Upper lobe of left lung (tissue), 6 donors: ENCODE data around the gene NKAIN2. TPM values are rescaled to one million over a fixed set of nuclear protein-coding genes. Genes with fewer than 3 reads are reported as not detected.

Experiments used
- ATAC-seq, 2 donors: fragments of 200-7000 bp; cut with Tn5 transposase; one replicate each; pipeline ENCODE4 v1.9.1; 2022; ENCODE audit warnings: mild to moderate bottlenecking in 2 of 2, moderate library complexity in 2 of 2; ENCODE audit not compliant: low FRiP score in 2 of 2
- DNase-seq, 2 donors: peaks; one replicate each; pipeline ENCODE4 v3.0.0-alpha.2; 2019 to 2020
- H3K27ac ChIP-seq, 4 donors: fragments of 200-600 bp; sonication (generic); one replicate each; pipeline ENCODE4 v1.5.1; 2016 to 2019
- H3K27me3 ChIP-seq, 4 donors: fragments of 200-600 bp; sonication (generic); one replicate each; pipeline ENCODE4 v1.5.1; 2017 to 2019
- H3K36me3 ChIP-seq, 4 donors: fragments of 200-600 bp; sonication (generic); one replicate each; pipeline ENCODE4 v1.5.1; 2016 to 2019
- H3K4me1 ChIP-seq, 4 donors: fragments of 200-600 bp; sonication (generic); one replicate each; pipeline ENCODE4 v1.5.1; 2018 to 2019
- H3K4me3 ChIP-seq, 4 donors: fragments of 200-600 bp; sonication (generic); one replicate each; pipeline ENCODE4 v1.5.1; 2017 to 2019; ENCODE audit warnings: mild to moderate bottlenecking in 2 of 4, moderate library complexity in 1 of 4
- H3K9me3 ChIP-seq, 4 donors: fragments of 200-600 bp; sonication (generic); one replicate each; pipeline ENCODE4 v1.5.1; 2018 to 2019
- EP300 ChIP-seq, 4 donors: sonication (generic); formaldehyde crosslinking; IDR thresholded peaks; one replicate each; pipeline ENCODE4 v1.5.1; 2017; ENCODE audit warnings: antibody characterized with exemption in 4 of 4, control low read depth in 2 of 4
- POLR2A ChIP-seq, 4 donors: fragments of 450-650 bp; IDR thresholded peaks; one replicate each; pipeline ENCODE4 v1.5.1; 2016 to 2017; ENCODE audit warnings: antibody characterized with exemption in 4 of 4, mild to moderate bottlenecking in 2 of 4
- POLR2AphosphoS5 ChIP-seq, 2 donors: sonication (generic); formaldehyde crosslinking; IDR thresholded peaks; one replicate each; pipeline ENCODE4 v1.5.1; 2017; ENCODE audit warnings: antibody characterized with exemption in 2 of 2
- WGBS, 2 donors: methylation state at CpG; one replicate each; pipeline ENCODE4 v1.1.5; 2017 to 2018; 5-methylcytosine and 5-hydroxymethylcytosine counted together
- total RNA-seq, 6 donors: library from RNA; depleted of rRNA in 4 of 6; stranded (reverse); fragments of >200 nt in 4 of 6; gene quantifications; one replicate each; pipeline versions ENCODE4 v1.1.0 to v1.2.1, GENCODE V29; 2016 to 2021
- TF ChIP-seq, protein P1 (sequence below), 6 experiments: fragments of 450-650 bp in 4 of 6; fragments of 200-600 bp in 2 of 6; sonication (generic) in 2 of 6; IDR thresholded peaks; one replicate each; pipeline ENCODE4 v1.5.1; 2016 to 2019; ENCODE audit warnings: antibody characterized with exemption in 6 of 6
- donor health status: DM: no; HTN: no; CAD: no; lungs with moderate emphysema.
- donor health status: DM: no; HTN: yes; CAD: no; lungs with severe emphysema.

NKAIN2 gene
- total RNA-seq, 6 donors from 2014 or later: 0.13 to 0.20 TPM; not detected in 4

DNA sequence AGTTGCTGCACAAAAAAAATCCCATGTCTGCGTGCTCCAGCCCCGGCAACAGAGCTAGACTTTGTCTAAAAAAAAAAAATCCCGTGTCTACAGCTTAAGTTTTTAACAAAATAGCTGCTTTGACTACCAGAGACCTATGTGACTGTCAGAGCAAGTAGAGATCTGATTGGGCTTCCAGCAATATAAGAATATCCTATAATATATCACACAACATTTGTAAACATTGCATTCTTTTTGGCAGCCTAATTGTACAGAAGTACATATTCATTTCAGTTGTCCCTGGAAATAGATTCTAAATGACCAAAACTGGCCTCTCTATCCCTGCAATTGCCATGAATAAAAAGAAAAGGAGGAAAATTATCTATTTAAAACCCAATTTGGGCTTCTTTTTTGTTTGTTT is 1019.1 kb downstream of the NKAIN2 start:
- no peak for ATAC-seq

DNA sequence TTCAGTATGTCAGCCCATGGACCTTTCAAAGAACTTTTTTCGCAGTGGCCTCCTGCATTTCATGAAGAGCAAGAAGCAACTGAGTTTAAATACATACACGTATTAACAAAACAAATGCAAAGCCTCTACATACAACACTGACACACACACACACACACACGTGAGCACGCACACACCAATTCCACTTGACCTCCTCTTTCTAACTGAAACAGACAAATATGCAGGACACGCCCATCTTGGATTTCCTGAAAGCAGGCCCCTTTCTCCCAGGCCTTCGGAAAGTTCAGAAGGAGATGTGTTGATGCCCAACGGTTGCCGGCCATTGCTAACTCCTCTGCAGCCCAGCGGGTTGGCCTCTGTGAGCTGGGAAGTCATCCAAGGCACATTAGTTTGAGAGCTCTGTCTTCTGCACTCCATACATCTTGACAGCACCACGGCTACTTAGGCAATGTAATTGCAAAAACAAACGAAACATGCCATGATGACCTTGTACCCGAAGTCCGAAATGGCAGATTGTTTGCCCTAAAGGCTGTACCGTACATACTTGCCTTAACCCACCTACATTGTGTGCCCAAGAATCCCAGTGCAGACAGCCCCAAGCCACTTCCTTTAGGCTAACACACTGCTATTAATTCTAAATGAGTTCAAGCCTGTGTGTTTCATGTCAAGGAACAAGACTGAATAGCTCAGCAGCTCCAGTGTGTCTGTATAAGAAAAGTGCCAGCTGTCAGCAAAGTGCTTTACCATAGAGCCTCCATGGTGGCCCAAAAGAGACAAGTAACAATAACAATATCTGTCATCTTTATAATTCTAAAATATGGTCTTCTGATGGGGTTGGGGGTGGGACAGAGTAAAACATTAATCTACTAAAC is 1019.8 kb downstream of the NKAIN2 start:
- TF ChIP-seq POLR2AphosphoS5 (IDR thresholded peaks at IDR 0.05): no peak
- no peak overlapping the region for H3K4me3 ChIP-seq
- no peaks in the 10 kb centered on the region for H3K27me3 ChIP-seq
- ATAC-seq (no peak), DNase-seq (no peak)
- H3K36me3 ChIP-seq: no peaks in the 10 kb centered on the region
- 60 to 62% methylated on average over 11 to 14 of the region's 14 CpGs for WGBS, 2 donors
- H3K27ac ChIP-seq: no peak overlapping the region
- no peaks in the 10 kb centered on the region for H3K9me3 ChIP-seq
- no peaks in the 10 kb centered on the region for H3K4me1 ChIP-seq

More for the DNA sequence above, 1019.1 kb downstream of the NKAIN2 start:
- no peaks in the 10 kb centered on the region for H3K4me1 ChIP-seq
- DNase-seq: no peak
- no peak overlapping the region for H3K4me3 ChIP-seq
- no peaks in the 10 kb centered on the region for H3K36me3 ChIP-seq
- H3K9me3 ChIP-seq: no peaks in the 10 kb centered on the region
- TF ChIP-seq, protein P1, sequence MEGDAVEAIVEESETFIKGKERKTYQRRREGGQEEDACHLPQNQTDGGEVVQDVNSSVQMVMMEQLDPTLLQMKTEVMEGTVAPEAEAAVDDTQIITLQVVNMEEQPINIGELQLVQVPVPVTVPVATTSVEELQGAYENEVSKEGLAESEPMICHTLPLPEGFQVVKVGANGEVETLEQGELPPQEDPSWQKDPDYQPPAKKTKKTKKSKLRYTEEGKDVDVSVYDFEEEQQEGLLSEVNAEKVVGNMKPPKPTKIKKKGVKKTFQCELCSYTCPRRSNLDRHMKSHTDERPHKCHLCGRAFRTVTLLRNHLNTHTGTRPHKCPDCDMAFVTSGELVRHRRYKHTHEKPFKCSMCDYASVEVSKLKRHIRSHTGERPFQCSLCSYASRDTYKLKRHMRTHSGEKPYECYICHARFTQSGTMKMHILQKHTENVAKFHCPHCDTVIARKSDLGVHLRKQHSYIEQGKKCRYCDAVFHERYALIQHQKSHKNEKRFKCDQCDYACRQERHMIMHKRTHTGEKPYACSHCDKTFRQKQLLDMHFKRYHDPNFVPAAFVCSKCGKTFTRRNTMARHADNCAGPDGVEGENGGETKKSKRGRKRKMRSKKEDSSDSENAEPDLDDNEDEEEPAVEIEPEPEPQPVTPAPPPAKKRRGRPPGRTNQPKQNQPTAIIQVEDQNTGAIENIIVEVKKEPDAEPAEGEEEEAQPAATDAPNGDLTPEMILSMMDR (IDR thresholded peaks at IDR 0.05): no peak
- no peak for TF ChIP-seq POLR2AphosphoS5 (IDR thresholded peaks at IDR 0.05)
- no peak for TF ChIP-seq EP300 (IDR thresholded peaks at IDR 0.05)
- TF ChIP-seq POLR2A (IDR thresholded peaks at IDR 0.05): no peak
- H3K27me3 ChIP-seq: no peaks in the 10 kb centered on the region
- no peak overlapping the region for H3K27ac ChIP-seq
- 80 to 87% methylated on average over 3 of the region's 3 CpGs for WGBS, 2 donors

DNA sequence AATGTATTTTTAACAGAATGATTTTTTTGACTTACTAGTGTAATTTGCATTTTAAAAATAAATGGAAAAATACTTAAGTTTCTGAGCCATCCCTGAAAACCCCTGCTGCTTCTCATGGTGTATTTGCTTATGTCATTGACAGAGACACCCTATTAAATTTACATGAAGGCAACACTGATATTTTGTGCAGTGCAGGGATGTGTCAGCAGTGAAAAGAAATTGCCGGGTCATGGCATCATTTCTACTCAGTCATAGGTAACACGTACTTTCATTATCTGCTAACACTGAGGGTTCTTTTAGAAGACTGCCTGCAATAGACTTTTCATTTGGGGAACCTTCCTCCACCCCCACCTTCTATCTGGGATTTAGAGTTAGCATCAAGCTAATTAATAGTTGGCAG is 1021.9 kb downstream of the NKAIN2 start:
- H3K4me1 ChIP-seq: no peaks in the 10 kb centered on the region
- ATAC-seq (no peak), DNase-seq (no peak)
- TF ChIP-seq, protein P1 (IDR thresholded peaks at IDR 0.05): no peak
- TF ChIP-seq POLR2AphosphoS5 (IDR thresholded peaks at IDR 0.05): no peak
- TF ChIP-seq EP300 (IDR thresholded peaks at IDR 0.05): no peak
- TF ChIP-seq POLR2A (IDR thresholded peaks at IDR 0.05): no peak
- no peaks in the 10 kb centered on the region for H3K9me3 ChIP-seq
- 78 to 84% methylated on average over 2 of the region's 2 CpGs for WGBS, 2 donors
- no peaks in the 10 kb centered on the region for H3K27me3 ChIP-seq
- no peaks in the 10 kb centered on the region for H3K36me3 ChIP-seq
- H3K4me3 ChIP-seq: no peak overlapping the region
- no peak overlapping the region for H3K27ac ChIP-seq

DNA sequence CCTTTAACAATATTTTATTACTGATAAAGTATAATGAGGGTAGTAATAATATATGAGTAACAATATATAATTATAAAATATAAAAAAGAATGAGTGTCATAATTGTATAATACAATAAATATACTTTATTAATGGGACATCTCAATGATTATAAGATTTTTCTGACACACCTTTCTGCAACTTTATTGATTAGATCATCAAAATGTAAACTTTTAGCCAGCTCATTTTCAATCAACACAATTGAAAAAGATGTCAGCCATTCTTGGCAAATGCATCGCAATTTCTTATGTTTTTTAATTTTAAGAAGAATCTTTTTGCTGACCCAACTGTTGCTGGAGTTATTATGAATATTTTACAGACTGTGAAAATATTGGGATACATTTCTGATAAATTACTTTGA is 1026.2 kb downstream of the NKAIN2 start:
- no peak for DNase-seq
- no peaks in the 10 kb centered on the region for H3K4me1 ChIP-seq
- no peaks in the 10 kb centered on the region for H3K36me3 ChIP-seq
- no peaks in the 10 kb centered on the region for H3K9me3 ChIP-seq
- H3K27ac ChIP-seq: no peak overlapping the region
- WGBS, 2 donors: 92 to 96% methylated on average over 1 of the region's 1 CpG
- no peak for ATAC-seq
- H3K4me3 ChIP-seq: no peak overlapping the region
- H3K27me3 ChIP-seq: no peaks in the 10 kb centered on the region
- TF ChIP-seq, protein P1 (IDR thresholded peaks at IDR 0.05): no peak
- TF ChIP-seq POLR2A (IDR thresholded peaks at IDR 0.05) (no peak), EP300 (IDR thresholded peaks at IDR 0.05) (no peak), POLR2AphosphoS5 (IDR thresholded peaks at IDR 0.05) (no peak)

DNA sequence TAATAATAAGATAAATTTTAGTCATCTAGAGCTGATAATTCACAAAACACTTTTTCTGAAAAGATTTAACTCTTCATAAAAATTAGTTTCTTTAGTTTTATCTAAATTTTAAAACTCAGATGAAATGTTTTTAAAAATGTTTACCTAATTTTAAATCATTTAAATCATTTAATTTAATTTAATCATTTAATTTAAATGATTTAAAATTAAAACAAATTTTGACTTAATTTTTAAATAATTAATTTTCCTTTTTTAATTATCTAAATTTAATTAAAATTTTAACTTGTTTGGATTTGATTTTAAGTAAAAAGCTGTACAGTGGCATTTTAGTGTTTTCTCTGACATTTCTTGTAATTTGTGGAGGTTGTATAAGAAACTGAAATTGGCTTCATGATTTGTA is 1026.8 kb downstream of the NKAIN2 start:
- H3K27ac ChIP-seq: no peak overlapping the region
- H3K36me3 ChIP-seq: no peaks in the 10 kb centered on the region
- TF ChIP-seq POLR2AphosphoS5 (IDR thresholded peaks at IDR 0.05): no peak
- TF ChIP-seq, protein P1 (IDR thresholded peaks at IDR 0.05): no peak
- TF ChIP-seq POLR2A (IDR thresholded peaks at IDR 0.05): no peak
- no peak for TF ChIP-seq EP300 (IDR thresholded peaks at IDR 0.05)
- DNase-seq (no peak), ATAC-seq (no peak)
- no peaks in the 10 kb centered on the region for H3K4me1 ChIP-seq
- H3K9me3 ChIP-seq: no peaks in the 10 kb centered on the region
- no peak overlapping the region for H3K4me3 ChIP-seq
- no peaks in the 10 kb centered on the region for H3K27me3 ChIP-seq
